Ovary (tissue), 9 donors: Measurements from ENCODE around the gene DNAH11. TPM values are rescaled to one million over a fixed set of nuclear protein-coding genes. Genes with fewer than 3 reads are reported as not detected.
"Not testable (repeated sequence)": the region's sequence is repeated elsewhere in the genome, so short reads cannot be mapped to it uniquely, and the experiment has no call there.

Source experiments
- DNase-seq, 5 donors: peaks; one replicate each; pipeline ENCODE4 v3.0.0-alpha.2; 2019 to 2020
- H3K27ac ChIP-seq, 2 donors: fragments of 200-600 bp; one replicate each; pipeline versions ENCODE4 v1.5.1 to v1.8.0; 2019 to 2022
- H3K27me3 ChIP-seq: fragments of 200-600 bp; one replicate; pipeline ENCODE4 v1.8.0; 2022
- H3K36me3 ChIP-seq: fragments of 200-600 bp; sonication (generic); one replicate; pipeline ENCODE4 v1.5.1; 2019
- H3K4me1 ChIP-seq: one replicate; pipeline ENCODE4 v1.8.1; 2013; ENCODE audit warnings: mild to moderate bottlenecking, moderate library complexity; ENCODE audit not compliant: insufficient read depth
- H3K4me3 ChIP-seq: fragments of 200-600 bp; sonication (generic); one replicate; pipeline ENCODE4 v1.5.1; 2017
- H3K9me3 ChIP-seq, 2 donors: fragments of 200-600 bp in 1 of 2; sonication (generic) in 1 of 2; one replicate each; pipeline versions ENCODE4 v1.5.1 to v1.8.1; 2013 to 2019; ENCODE audit warnings: mild to moderate bottlenecking in 1 of 2, moderate library complexity in 1 of 2
- EP300 ChIP-seq: sonication (generic); formaldehyde crosslinking; IDR thresholded peaks from one replicate; pipeline ENCODE4 v1.6.1; 2017; ENCODE audit warnings: antibody characterized with exemption
- POLR2A ChIP-seq: fragments of 450-650 bp; IDR thresholded peaks from one replicate; pipeline ENCODE4 v1.6.1; 2017; ENCODE audit warnings: antibody characterized with exemption, mild to moderate bottlenecking, moderate library complexity
- WGBS, 3 donors: extraction: QIAGEN DNeasy Blood & Tissue Kit in 1 of 3; methylation state at CpG; one replicate each; pipeline versions ENCODE4 v1.1.5 to v1.1.7; 2013 to 2017; 5-methylcytosine and 5-hydroxymethylcytosine counted together
- intact Hi-C, 4 donors: fragments of 100-400 bp; cut with DNase I; formaldehyde crosslinking; loops; one replicate each; pipeline versions ENCODE4 v1.11.0 to v1.15.1; 2022 to 2023
- polyA plus RNA-seq, 2 donors: library from polyadenylated mRNA; stranded (reverse); fragments of 200-250 nt in 1 of 2; fragments of 350-450 nt in 1 of 2; fragmentation: Illumina TruSeq in 1 of 2; extraction: RNeasy Lipid Tissue Mini Kit (QIAGEN cat#74804) in 1 of 2; gene quantifications; one replicate each; pipeline ENCODE4 v1.2.3, GENCODE V29; 2013 to 2014
- total RNA-seq, 7 donors: library from RNA; depleted of rRNA in 2 of 7; stranded (reverse); fragments of >200 nt in 2 of 7; fragmentation: NEBNext Ultra II Directional in 3 of 7; extraction: Animal tissue kit (Norgen Biotek cat#: 25700) in 3 of 7; gene quantifications; one replicate each; pipeline versions ENCODE4 v1.1.0 to v1.2.4, GENCODE V29; 2016 to 2023
- TF ChIP-seq, protein P1 (sequence below), 3 donors: fragments of 450-650 bp in 2 of 3; fragments of 200-600 bp in 1 of 3; IDR thresholded peaks; one replicate each; pipeline versions ENCODE4 v1.5.1 to v1.8.0; 2016 to 2022; ENCODE audit warnings: antibody characterized with exemption in 3 of 3, mild to moderate bottlenecking in 1 of 3
- donor health status: DM: no; HTN: no; CAD: no; lungs with moderate emphysema.
- donor health status: DM: no; HTN: no; CAD: no.
- donor health status: Bipolar disorder and iron deficiency.
- donor health status: DM: yes; HTN: yes; CAD: no.
- donor health status: DM: no; HTN: no; CAD: no.
- donor health status: DM: yes; HTN: yes; CAD: no.

The DNAH11 gene
- total and polyA plus RNA-seq, 9 donors, result 0.05 to 44.3 (median 2.6) TPM

DNA sequence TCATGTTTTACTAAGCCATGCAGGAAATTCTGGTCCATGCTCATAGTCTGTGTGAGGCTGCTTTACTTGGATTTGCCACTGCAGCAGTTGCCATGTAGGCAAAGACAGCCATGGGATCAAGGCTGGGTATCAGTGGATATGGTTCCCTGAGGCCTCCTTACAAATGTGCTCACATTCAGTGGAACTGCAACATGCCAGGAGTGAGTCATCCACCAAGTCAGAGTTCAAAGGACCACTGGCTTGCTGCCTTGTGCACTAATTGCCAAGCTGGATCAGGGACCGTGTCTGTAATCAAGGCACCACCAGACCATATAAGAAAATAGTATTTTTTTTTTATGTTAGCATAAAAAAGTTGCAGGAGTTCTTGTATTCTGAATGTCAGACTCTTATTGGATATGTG, 301.9 kb downstream of the DNAH11 start:
- TF ChIP-seq, protein P1, sequence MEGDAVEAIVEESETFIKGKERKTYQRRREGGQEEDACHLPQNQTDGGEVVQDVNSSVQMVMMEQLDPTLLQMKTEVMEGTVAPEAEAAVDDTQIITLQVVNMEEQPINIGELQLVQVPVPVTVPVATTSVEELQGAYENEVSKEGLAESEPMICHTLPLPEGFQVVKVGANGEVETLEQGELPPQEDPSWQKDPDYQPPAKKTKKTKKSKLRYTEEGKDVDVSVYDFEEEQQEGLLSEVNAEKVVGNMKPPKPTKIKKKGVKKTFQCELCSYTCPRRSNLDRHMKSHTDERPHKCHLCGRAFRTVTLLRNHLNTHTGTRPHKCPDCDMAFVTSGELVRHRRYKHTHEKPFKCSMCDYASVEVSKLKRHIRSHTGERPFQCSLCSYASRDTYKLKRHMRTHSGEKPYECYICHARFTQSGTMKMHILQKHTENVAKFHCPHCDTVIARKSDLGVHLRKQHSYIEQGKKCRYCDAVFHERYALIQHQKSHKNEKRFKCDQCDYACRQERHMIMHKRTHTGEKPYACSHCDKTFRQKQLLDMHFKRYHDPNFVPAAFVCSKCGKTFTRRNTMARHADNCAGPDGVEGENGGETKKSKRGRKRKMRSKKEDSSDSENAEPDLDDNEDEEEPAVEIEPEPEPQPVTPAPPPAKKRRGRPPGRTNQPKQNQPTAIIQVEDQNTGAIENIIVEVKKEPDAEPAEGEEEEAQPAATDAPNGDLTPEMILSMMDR (IDR thresholded peaks at IDR 0.05), result no peak
- TF ChIP-seq EP300 (no peak), POLR2A (no peak)
- intact Hi-C loops, result no loop called here
- WGBS, 3 donors, result 20 to 35% (median 25%) methylated on average over 1 of the region's 1 CpG

DNA sequence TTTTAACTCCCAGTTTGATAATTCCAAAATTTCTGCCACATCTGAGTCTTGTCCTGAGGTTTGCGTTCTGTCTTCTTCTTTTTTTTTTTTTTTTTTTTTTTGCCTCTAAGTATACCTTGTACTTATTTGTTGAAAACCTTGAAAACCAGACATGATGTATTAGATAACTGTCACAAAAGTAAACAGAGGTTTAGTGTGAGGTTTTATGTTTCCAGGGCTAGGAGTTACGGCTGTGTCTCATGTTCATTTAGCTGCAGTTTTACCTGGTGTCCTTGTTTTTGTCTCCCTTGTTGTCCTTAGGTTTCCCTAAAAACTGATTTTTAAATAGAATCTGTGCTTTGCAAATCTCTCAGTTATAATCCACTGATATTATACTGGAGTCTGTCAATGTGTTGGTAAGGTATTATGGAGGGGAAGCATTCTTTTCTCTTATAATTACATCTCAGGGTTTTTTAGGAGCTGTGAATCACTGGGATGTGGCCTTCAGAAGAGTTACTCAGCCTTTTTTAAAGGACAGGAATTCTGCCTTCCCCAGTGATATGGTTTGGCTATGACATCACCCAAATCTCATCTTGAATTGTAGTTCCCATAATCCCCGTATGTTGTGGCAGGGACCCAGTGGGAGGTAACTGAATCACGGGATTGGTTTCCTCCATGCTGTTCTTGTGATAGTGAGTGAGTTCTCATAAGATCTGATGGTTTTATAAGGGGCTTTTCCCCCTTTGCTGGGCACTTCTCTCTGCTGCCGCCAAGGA, 307.9 kb downstream of the DNAH11 start:
- H3K27ac ChIP-seq, result no peak overlapping the region
- 81 to 89% (median 85%) methylated on average over 5 of the region's 5 CpGs for WGBS, 3 donors
- no peak for DNase-seq

More for the DNA sequence above, 301.9 kb downstream of the DNAH11 start:
- Histone ChIP-seq H3K9me3 (no peaks in the 10 kb centered on the region), H3K27me3 (no peaks in the 10 kb centered on the region), H3K27ac (no peak overlapping the region), H3K4me3 (no peak overlapping the region), H3K36me3 (no peaks in the 10 kb centered on the region), H3K4me1 (no peaks in the 10 kb centered on the region)
- no peak for DNase-seq

DNA sequence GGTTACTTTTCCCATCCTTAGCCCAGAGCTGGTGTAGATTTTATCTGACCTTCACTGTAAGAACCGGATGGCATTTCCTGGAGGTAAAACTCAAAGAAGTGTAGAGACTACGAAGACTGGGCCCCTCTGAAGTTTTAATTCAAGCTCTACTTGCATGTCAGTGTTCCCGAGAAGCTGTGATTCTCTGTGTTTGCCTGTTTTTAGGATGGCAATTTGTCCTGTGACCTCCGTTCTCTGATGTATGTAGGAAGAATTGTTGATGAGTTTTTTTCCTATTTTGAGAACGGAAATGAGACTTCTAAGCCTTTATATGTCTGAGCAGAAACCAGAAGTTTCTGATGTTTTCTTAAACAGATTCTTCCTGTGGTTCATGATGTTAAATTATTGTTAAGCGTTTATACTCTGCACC, 308.7 kb downstream of the DNAH11 start:
- H3K4me3 ChIP-seq, result no peak overlapping the region
- no peaks in the 10 kb centered on the region for H3K9me3 ChIP-seq
- H3K27me3 ChIP-seq, result no peaks in the 10 kb centered on the region
- WGBS, 3 donors, result 55 to 74% (median 62%) methylated on average over 6 of the region's 6 CpGs
- DNase-seq, result no peak
- intact Hi-C loops, result no loop called here
- TF ChIP-seq EP300, result no peak
- TF ChIP-seq, protein P1 (IDR thresholded peaks at IDR 0.05), result no peak
- TF ChIP-seq POLR2A, result no peak
- no peaks in the 10 kb centered on the region for H3K4me1 ChIP-seq
- H3K27ac ChIP-seq, result no peak overlapping the region
- H3K36me3 ChIP-seq, result no peaks in the 10 kb centered on the region

More for the DNA sequence above, 307.9 kb downstream of the DNAH11 start:
- no peaks in the 10 kb centered on the region for H3K36me3 ChIP-seq
- no peak overlapping the region for H3K4me3 ChIP-seq
- H3K9me3 ChIP-seq, result no peaks in the 10 kb centered on the region
- TF ChIP-seq EP300, result no peak
- TF ChIP-seq POLR2A, result no peak
- TF ChIP-seq, protein P1 (IDR thresholded peaks at IDR 0.05), result no peak
- no peaks in the 10 kb centered on the region for H3K4me1 ChIP-seq
- intact Hi-C loops, result no loop called here
- H3K27me3 ChIP-seq, result no peaks in the 10 kb centered on the region

DNA sequence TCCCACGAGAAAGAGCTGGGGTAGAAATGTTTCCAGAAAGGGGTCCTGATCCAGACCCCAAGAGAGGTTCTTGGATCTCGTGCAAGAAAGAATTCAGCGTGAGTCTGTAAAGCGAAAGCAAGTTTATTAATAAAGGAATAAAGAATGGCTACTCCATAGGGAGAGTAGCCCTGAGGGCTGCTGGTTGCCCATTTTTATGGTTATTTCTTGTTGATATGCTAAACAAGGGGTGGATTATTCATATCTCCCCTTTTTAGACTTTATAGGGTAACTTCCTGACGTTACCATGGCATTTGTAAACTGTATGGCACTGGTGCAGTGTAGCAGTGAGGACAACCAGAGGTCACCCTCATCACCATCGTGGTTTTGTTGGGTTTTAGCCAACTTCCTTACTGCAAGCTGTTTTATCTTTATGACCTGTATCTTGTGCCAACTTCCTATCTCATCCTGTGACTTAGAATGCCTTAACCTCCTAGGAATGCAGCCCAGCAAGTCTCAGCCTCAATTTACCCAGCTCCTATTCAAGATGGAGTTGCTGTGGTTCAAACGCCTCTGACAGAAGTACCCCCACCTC, 322.9 kb downstream of the DNAH11 start:
- H3K27me3 ChIP-seq, H3K27ac ChIP-seq, H3K36me3 ChIP-seq, H3K4me3 ChIP-seq, H3K9me3 ChIP-seq, H3K4me1 ChIP-seq, intact Hi-C loops, DNase-seq: not testable (repeated sequence)
- 69 to 73% (median 70%) methylated on average over 7 of the region's 7 CpGs for WGBS, 3 donors

DNA sequence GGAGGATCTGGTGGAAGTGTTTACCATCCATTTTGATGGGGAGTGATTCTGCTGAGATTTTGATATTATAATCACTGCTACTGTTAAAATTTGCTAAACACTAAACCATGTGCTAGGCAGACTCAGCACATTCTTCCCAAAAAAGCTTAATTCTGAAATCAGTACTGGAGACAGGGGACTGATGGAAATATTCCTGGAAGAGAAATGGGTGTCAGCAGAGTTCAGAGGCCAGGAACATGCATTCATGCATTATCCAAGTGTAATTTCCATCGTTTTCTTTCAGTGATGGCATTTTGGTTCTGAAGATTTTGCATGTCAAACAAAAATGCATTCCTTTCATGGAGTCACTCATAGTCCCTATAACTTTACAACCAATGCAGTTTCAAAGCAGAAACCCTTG, 323.9 kb downstream of the DNAH11 start:
- no peak for DNase-seq
- H3K9me3 ChIP-seq, result no peaks in the 10 kb centered on the region
- TF ChIP-seq POLR2A (no peak), EP300 (no peak)
- no peaks in the 10 kb centered on the region for H3K4me1 ChIP-seq
- H3K36me3 ChIP-seq, result no peaks in the 10 kb centered on the region
- WGBS, 3 donors, result 33 to 40% (median 35%) methylated on average over 1 of the region's 1 CpG
- H3K27me3 ChIP-seq, result no peaks in the 10 kb centered on the region
- H3K4me3 ChIP-seq, result no peak overlapping the region
- no peak overlapping the region for H3K27ac ChIP-seq
- intact Hi-C loops, result no loop called here
